HFF-Myc (cell line): Measurements from ENCODE around the gene TLE3.

ENCODE experiments used
- DNase-seq: peaks from one replicate; pipeline ENCODE4 v3.0.0-alpha.2; 2011; ENCODE audit warnings: low read depth; ENCODE audit errors: extremely low read depth
- H3K4me3 ChIP-seq: replicated peaks from 2 replicates; pipeline ENCODE4 v1.5.1; 2011; ENCODE audit warnings: low read depth, mild to moderate bottlenecking, control low read depth, low read length
- CTCF ChIP-seq: IDR thresholded peaks from 2 replicates; pipeline ENCODE4 v1.5.1; 2012; ENCODE audit warnings: mild to moderate bottlenecking, low read depth, low read length, control low read depth; ENCODE audit errors: missing control alignments

Gene TLE3

GRCh38 chr15:70083946-70084345 is 13.8 kb downstream of the TLE3 start:
- TF ChIP-seq CTCF = no peak
- no peak for DNase-seq
- H3K4me3 ChIP-seq = no peak overlapping the region

GRCh38 chr15:70083418-70083817 is 14.3 kb downstream of the TLE3 start:
- DNase-seq = no peak
- no peak overlapping the region for H3K4me3 ChIP-seq
- TF ChIP-seq CTCF = no peak

- no peak for TF ChIP-seq CTCF
- no peak for DNase-seq
- H3K4me3 ChIP-seq = no peak overlapping the region
Observed at GRCh38 chr15:70082281-70082900, 15.3 kb downstream of the TLE3 start.

GRCh38 chr15:70081612-70082011 is 16.1 kb downstream of the TLE3 start:
- DNase-seq = no peak
- no peak overlapping the region for H3K4me3 ChIP-seq
- no peak for TF ChIP-seq CTCF

GRCh38 chr15:70080347-70080746 is 17.4 kb downstream of the TLE3 start:
- no peak overlapping the region for H3K4me3 ChIP-seq
- no peak for DNase-seq
- TF ChIP-seq CTCF = no peak

GRCh38 chr15:70079888-70080287 is 17.8 kb downstream of the TLE3 start:
- DNase-seq = no peak
- H3K4me3 ChIP-seq = no peak overlapping the region
- TF ChIP-seq CTCF = no peak

- no peak overlapping the region for H3K4me3 ChIP-seq
- DNase-seq = no peak
- no peak for TF ChIP-seq CTCF
Observed at GRCh38 chr15:70078578-70079417, 18.9 kb downstream of the TLE3 start.
